Amniotic epithelial cell (primary cell): ENCODE data around the gene FGF16.
"Not testable (repeated sequence)": the region's sequence is repeated elsewhere in the genome, so short reads cannot be mapped to it uniquely, and the experiment has no call there.

ENCODE experiments used
- DNase-seq: peaks from one replicate; pipeline ENCODE4 v3.0.0-alpha.2; 2010; ENCODE audit warnings: low read depth

The FGF16 gene

DNA sequence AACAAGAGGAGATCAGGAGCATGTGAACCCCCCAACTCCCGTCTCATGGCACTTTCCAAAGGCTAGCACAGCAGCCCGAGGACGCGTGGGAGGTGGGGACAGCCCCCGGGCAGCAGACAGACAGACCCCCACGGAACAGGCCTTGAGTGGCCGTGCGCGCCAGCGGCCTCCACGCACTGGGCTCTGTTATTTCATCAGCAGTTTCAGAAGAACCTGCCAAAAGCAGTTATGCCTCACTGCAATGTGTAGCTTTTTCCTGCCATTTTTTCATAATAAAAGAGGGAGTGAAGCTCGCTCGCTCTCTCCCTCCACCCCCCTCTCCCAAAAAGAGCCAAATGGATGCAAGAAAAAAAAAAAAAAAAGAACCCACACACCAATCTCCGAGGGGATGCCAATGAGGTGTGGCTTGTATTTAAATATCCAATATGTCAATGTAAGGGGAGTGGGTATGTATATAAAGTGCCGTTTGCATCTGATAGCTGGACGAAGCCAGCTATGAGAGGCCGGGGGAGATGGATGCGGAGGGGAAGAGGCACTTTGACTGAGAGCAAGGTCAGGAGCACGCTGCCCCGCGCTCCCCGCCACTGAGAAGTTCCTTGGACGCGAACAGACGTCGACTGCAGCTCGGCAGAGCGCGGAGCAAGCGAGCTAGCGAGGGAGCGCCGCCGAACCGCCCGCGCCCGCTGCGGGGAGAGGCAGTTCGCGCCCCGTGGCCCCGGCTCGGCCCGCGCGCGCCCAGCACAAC lies at the start of gene FGF16:
Gene FGF16 (plus strand): TSS at position 482 of the 745 bp plus-strand sequence. CDS start 286 bp downstream, outside the sequence.
- peak; percentile 7 for DNase-seq

DNA sequence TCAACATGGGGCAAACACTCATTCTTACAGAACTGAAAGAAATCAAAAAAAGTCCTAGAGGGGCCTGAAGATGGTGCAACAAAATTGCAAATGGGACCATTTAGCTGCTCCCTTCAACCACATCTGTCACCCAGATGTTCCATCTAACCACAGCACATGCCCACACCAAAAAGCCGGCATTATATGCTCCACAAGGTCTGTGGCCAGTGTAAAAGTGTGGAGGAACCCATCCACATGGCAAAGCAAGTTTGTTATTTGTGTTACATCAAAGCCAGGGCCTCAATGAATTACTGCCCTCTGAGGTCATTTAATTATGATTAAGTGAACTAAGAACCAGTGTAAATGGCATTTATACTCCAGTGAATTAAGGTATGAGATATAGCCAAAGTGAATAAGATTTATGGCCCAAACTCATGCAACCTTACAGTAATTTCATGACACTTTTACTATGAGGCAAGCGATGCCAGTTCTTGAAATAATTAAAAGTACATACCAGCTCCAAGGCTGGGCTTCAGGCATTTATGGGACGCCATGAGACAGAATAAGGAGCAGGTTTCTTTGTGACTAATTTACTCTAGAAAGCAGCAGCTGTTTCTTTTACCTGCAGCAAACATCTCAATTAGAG lies 48.7 kb upstream of the FGF16 start:
- DNase-seq = no peak

DNA sequence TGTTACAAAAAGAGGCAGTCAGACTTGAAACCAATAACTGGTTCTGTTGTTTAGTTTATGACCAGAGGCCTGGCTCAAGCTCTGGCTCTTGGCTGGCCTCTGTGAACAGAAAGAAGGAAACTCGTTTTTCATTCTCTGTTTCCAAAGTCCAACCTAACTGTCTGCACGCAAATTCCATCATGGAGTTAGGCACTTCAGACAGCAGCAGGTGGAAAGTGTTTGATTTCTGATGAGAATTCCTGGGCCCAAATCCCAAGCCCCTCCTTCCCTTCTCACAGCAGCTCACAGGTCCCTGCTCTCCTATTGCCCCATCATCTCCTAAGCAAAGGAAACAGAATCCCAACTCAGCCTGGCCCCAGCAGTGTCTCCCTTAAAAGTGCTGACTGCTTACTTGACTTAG lies 42.8 kb upstream of the FGF16 start:
- DNase-seq = no peak

DNA sequence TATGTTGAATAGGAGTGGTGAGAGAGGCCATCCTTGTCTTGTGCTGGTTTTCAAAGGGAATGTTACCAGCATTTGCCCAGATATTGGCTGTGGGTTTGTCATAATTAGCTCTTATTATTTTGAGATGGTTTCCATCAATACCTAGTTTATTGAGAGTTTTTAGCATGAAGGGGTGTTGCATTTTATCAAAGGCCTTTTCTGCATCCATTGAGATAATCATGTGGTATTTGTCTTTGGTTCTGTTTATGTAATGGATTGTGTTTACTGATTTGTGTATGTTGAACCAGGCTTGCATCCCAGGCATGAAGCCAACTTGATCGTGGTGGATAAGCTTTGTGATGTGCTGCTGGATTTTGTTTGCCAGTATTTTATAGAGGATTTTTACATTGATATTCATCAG lies 39.4 kb upstream of the FGF16 start:
- DNase-seq = not testable (repeated sequence)

- DNase-seq = no peak
Measured at GRCh38 chrX:77412631-77413030, 34.6 kb upstream of the FGF16 start.

DNA sequence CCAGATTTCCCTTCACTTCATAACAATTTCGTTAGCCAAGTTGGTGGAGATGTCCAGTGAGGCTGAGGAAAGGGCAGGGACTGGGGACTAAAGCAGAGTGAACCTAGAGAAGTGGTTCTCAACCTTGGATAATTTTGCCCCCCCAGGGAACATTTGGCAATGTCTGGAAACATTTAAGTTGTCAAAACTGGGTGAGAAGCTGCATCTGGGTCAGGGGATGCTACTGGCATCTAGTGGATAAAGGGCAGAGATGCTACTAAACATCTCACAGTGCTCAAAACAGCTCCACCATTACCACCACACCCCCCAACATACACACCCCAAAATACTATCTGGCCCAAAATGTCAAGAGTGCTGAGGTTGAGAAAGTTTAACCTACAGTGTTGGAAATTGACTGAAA lies 32.0 kb upstream of the FGF16 start:
- no peak for DNase-seq

GRCh38 chrX:77415882-77416281 lies 31.3 kb upstream of the FGF16 start:
- no peak for DNase-seq

DNA sequence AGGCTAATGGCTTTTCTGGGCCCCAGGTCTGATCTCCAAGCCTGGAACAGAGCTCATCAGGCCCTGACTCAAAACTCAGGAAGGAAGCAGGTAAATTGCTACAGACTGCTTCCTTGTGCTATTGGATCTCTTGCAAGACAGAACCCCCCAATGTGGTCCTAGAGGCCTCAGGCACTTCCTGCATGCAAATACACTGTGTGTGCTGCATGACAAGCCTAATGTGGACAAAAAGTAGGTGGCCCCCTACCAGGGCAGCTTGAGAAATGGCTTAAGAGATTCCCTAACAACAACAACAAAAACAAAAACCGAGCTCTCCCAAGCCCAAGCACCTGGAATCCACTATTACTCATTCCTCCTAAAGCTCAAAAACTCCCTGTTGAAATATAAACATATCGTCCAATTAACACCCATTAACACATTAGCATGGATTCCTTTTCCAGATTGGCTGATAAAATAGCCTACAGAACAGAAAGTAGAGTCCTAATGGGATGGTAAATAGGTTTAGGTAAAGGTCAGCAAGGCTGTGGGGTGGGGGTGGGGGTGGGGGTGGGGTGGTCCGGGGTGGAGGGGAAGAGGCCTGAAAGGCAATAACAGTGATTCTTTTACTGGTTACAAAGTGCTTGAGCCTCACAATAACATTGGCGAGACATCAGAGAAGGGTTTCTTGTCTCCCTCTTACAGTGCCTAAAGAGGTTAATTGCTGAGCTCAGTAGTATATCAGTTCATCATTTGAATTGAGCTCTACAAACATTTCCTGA lies 24.1 kb upstream of the FGF16 start:
- DNase-seq = no peak

DNA sequence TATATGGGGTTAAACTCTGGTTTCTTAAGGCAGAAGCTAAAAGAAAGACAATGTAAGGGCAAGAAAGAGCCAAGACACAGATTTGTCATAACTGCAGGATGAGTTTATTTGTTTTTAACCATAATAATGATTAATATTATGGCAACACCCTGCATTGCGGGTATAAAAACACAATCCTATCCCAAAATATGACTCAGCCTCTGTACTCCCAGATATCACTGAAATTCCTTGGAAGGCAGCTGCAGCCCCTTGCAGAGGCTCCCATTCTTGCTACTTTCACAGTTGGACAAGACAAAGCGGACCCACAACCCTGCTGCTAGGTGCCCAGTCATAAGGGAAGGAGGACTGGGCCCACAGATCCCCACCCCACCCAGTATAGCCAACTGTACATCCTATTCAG lies 20.4 kb upstream of the FGF16 start:
- DNase-seq = peak; percentile 37

DNA sequence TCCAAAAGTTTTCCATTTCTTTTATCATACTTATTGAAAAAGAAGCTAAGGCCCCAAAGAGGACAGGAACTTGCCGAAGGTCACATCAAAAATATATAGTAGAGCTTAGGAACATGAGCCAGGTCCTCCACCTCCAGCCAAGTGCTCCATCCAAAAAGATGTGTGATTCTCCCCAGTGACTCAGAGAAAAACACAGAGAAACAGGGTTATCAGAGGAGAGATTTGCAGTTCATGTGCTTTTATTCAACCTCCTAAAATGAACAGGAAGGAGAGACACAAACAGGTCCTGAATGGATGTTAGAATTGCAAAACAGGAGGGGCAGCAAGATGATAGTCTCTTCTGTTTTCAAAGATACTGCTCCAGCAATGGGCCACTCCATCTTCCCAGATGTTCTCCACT lies 19.6 kb upstream of the FGF16 start:
- DNase-seq = no peak

DNA sequence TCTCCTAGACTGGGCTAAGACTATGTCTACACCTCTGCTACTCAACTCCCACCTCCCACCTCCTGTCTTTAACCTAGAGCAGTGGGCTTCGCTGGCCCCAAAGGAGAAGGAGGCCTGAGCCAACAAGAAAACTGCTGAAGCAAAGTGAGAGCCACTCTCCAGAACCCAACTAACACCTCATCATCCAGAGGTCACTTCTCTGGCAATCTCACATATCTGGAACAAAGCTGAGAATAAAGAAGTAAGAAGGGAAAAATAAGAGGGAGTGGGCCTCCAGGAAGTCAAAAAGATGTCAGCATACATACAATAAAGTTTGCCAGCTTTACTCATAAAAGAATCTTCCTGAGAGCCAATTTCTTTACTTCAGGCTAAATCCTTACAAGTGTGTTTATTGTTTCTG lies 18.6 kb upstream of the FGF16 start:
- DNase-seq = no peak

DNA sequence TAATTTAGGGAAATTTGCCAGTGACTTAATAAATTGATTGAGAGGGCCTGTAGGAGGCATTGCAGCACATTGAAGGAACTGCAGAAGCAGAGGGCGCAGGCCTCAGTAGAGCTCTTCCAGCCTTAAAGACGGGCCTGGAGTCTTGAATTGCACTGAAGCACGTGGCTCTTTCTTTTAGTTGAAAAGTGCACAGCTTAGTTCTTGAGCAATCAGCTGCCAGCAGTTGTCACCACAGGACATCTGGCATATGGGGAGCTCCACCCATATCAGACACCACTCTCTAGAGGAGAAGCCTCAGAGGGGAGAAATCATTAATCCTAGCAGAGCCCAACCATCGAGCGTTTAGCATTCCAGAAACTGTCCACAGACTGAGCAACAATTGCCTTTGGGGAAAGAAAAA lies 16.0 kb upstream of the FGF16 start:
- peak; percentile 45 for DNase-seq

- no peak for DNase-seq
Measured at GRCh38 chrX:77433001-77433400, 14.2 kb upstream of the FGF16 start.

GRCh38 chrX:77434962-77435361 lies 12.2 kb upstream of the FGF16 start:
- peak; percentile 24 for DNase-seq

DNA sequence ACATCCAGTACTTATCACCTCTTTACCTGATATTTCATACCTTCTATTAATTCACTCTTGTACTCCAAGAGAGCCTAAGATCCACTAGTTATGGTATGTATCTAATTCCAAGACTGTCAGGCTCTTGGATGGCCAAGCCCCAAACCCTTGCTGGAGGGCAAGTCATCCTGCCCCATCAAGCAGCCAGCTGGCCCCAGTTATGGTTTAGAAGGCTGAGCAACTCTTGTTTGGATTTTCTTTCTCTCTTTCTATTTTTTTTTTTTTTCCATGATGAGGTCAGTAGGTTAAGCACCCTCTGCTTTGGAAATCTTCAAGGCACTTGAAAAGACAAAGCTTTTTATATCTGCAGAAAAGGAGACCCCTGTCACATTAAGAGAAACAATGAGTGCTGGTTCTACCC lies 10.9 kb upstream of the FGF16 start:
- DNase-seq = no peak

DNA sequence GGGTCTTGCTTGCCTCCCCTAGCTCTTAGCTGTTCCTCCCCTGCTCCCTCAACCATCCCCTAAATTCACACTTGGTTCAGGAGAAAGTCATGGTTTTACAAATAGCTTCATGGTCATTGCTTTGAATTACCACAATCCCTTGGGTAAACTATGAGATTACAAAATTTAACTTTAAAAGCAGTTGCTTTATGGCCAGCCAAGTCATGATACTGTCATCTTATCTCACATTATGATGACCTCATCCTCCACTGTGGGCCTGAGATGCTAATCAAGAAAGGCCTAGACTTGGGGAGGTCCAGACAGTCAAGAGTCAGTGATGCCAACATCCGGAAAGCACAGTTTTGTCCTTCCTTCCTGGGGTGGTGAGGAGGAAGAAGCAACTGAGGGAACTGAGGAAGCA lies 10.5 kb upstream of the FGF16 start:
- peak; percentile 70 for DNase-seq

GRCh38 chrX:77440330-77440729 lies 6.9 kb upstream of the FGF16 start:
- DNase-seq = no peak

DNA sequence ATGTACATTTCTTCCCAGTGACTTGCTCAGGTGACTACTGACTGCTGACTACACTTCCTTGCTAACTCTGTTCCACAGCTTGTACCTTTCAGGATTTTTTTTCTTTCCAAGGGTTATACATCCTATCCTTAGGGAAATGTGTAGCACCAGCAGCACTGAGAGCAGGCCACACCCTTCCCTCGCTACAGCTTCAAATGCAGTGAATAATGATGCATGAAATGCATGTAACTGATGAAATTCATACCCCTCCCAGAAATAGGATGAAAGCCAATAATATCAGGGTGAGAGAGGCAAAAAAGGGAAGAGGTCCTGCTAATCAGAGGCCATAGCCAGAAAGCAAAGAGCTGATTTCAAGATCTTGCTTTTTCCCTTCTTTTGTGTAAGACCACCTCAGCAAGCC lies 6.2 kb upstream of the FGF16 start:
- DNase-seq = no peak

DNA sequence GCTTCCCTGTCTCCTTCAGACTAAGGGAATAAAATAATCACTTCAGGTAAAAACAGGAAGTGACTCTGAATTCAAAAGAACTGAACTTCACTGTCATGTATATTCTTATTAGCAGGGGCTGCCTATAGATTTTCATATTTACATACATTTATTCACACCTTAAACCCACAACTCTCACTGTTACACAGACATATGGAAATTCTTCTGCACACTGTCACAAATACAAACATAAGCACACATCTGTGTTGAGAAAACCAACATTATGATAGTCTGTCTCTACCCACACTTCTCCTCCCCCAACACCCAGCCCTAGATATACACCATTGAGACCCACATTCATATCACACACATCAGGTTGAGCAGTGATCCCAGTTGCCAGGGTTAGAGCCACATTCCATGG lies 5.7 kb upstream of the FGF16 start:
- DNase-seq = no peak

- DNase-seq = peak; percentile 73
Measured at GRCh38 chrX:77442728-77443127, 4.5 kb upstream of the FGF16 start.

DNA sequence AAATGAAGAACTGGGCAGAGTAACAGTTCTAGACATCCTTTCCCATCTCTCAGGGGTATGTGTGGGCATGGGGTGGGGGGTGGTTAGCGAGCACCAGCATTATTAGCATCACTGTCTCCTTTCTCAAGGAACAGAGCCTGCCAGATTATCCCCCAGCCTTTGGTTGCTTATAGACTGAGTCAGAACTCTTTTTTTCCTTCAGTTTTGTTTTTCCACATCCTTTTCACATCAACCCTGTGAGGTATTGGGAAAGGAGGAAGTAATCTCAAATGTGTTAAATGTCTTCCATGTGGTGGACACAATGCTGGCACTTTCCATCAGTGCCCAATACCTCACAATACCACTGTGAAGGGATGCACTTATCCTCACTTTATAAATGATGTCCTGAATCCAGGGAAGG lies 3.1 kb upstream of the FGF16 start:
- DNase-seq = no peak

- DNase-seq = no peak
Measured at GRCh38 chrX:77444545-77444944, 2.6 kb upstream of the FGF16 start.

GRCh38 chrX:77446029-77446585 lies 1.1 kb upstream of the FGF16 start:
- no peak for DNase-seq
